ENCODE measurements around the gene PLXND1.

Gene PLXND1

GRCh38 chr3:129585949-129586657 is 20.4 kb downstream of the PLXND1 start:
- 95 to 96% methylated on average over 27 of the region's 27 CpGs for WGBS, 2 experiments
- Histone ChIP-seq H3K27ac (ENCODE audit: insufficient read depth, low read depth, low read length, poor library complexity, severe bottlenecking) (no peak overlapping the region), H3K4me1 (ENCODE audit: control insufficient read depth, insufficient read depth, low read length) (peaks cover 14% of the 10 kb centered on the region), H3K36me3 (ENCODE audit: control insufficient read depth, insufficient read depth, low read length) (no peaks in the 10 kb centered on the region), H3K4me3 (ENCODE audit: insufficient read depth, low read depth, low read length) (no peak overlapping the region), H3K27me3 (ENCODE audit: control insufficient read depth, insufficient read depth, low read length, poor library complexity, severe bottlenecking) (no peaks in the 10 kb centered on the region), H3K9me3 (ENCODE audit: control insufficient read depth, low read length) (no peaks in the 10 kb centered on the region)

DNA sequence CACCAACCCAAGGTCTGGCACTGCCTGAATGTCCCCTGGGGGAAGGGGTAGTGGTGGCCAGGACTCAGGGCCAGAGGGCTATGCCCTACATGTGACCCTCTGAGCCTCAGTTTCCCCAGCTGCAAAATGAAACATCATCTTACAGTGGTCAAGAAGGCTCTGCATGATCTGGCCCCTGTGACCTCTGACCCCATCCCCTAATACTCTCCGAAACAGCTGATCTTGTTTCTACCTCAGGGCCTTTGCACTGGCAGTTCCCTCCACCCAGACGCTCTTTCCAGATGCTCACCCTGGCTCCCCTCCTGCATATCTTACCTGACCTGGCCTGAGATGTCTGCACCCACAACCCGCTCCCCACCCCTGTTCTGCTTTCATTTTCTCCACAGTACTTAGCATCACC is 21.8 kb downstream of the PLXND1 start:
- WGBS, 2 experiments, result 90 to 96% methylated on average over 3 of the region's 3 CpGs

GRCh38 chr3:129583289-129583688 is 23.2 kb downstream of the PLXND1 start:
- Histone ChIP-seq H3K4me3 (ENCODE audit: insufficient read depth, low read depth, low read length) (no peak overlapping the region), H3K4me1 (ENCODE audit: control insufficient read depth, insufficient read depth, low read length) (peaks cover 7% of the 10 kb centered on the region), H3K27ac (ENCODE audit: insufficient read depth, low read depth, low read length, poor library complexity, severe bottlenecking) (no peak overlapping the region), H3K27me3 (ENCODE audit: control insufficient read depth, insufficient read depth, low read length, poor library complexity, severe bottlenecking) (no peaks in the 10 kb centered on the region), H3K36me3 (ENCODE audit: control insufficient read depth, insufficient read depth, low read length) (no peaks in the 10 kb centered on the region), H3K9me3 (ENCODE audit: control insufficient read depth, low read length) (no peaks in the 10 kb centered on the region)
- 94% methylated on average over 9 of the region's 9 CpGs for WGBS, 2 experiments

More for the DNA sequence above, 21.8 kb downstream of the PLXND1 start:
- Histone ChIP-seq H3K4me1 (ENCODE audit: control insufficient read depth, insufficient read depth, low read length) (peaks cover 7% of the 10 kb centered on the region), H3K27me3 (ENCODE audit: control insufficient read depth, insufficient read depth, low read length, poor library complexity, severe bottlenecking) (no peaks in the 10 kb centered on the region), H3K36me3 (ENCODE audit: control insufficient read depth, insufficient read depth, low read length) (no peaks in the 10 kb centered on the region), H3K4me3 (ENCODE audit: insufficient read depth, low read depth, low read length) (no peak overlapping the region), H3K9me3 (ENCODE audit: control insufficient read depth, low read length) (no peaks in the 10 kb centered on the region), H3K27ac (ENCODE audit: insufficient read depth, low read depth, low read length, poor library complexity, severe bottlenecking) (no peak overlapping the region)

DNA sequence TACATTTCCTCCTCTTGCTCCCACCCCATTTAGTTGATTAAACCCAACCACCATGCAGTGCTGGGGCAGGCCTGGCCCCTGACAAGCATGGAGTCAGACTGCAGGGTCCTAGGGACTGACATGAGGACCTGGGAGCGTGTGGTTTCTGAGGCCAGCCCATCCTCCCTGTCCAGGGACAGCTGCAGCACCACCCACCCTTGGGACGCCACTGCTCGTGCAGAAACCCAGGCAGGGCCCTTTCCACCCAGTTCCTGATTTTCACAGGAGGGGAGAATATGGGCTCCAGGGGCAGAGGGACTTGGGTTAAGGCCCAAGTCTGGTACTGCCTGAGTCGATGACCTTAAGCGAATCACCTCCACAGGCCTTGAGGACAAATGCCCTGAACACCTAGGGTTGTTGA is 23.7 kb downstream of the PLXND1 start:
- WGBS, 2 experiments, result 94 to 96% methylated on average over 5 of the region's 5 CpGs
- no peaks in the 10 kb centered on the region for H3K9me3 ChIP-seq (ENCODE audit: control insufficient read depth, low read length)
- H3K4me3 ChIP-seq (ENCODE audit: insufficient read depth, low read depth, low read length), result no peak overlapping the region
- peaks cover 7% of the 10 kb centered on the region for H3K4me1 ChIP-seq (ENCODE audit: control insufficient read depth, insufficient read depth, low read length)
- H3K36me3 ChIP-seq (ENCODE audit: control insufficient read depth, insufficient read depth, low read length), result no peaks in the 10 kb centered on the region
- no peak overlapping the region for H3K27ac ChIP-seq (ENCODE audit: insufficient read depth, low read depth, low read length, poor library complexity, severe bottlenecking)
- H3K27me3 ChIP-seq (ENCODE audit: control insufficient read depth, insufficient read depth, low read length, poor library complexity, severe bottlenecking), result no peaks in the 10 kb centered on the region

GRCh38 chr3:129581623-129582022 is 24.9 kb downstream of the PLXND1 start:
- WGBS, 2 experiments, result 92 to 93% methylated on average over 8 of the region's 8 CpGs
- H3K4me1 ChIP-seq (ENCODE audit: control insufficient read depth, insufficient read depth, low read length), result peaks cover 8% of the 10 kb centered on the region
- H3K27me3 ChIP-seq (ENCODE audit: control insufficient read depth, insufficient read depth, low read length, poor library complexity, severe bottlenecking), result no peaks in the 10 kb centered on the region
- no peaks in the 10 kb centered on the region for H3K9me3 ChIP-seq (ENCODE audit: control insufficient read depth, low read length)
- H3K36me3 ChIP-seq (ENCODE audit: control insufficient read depth, insufficient read depth, low read length), result no peaks in the 10 kb centered on the region
- H3K4me3 ChIP-seq (ENCODE audit: insufficient read depth, low read depth, low read length), result no peak overlapping the region
- H3K27ac ChIP-seq (ENCODE audit: insufficient read depth, low read depth, low read length, poor library complexity, severe bottlenecking), result no peak overlapping the region

DNA sequence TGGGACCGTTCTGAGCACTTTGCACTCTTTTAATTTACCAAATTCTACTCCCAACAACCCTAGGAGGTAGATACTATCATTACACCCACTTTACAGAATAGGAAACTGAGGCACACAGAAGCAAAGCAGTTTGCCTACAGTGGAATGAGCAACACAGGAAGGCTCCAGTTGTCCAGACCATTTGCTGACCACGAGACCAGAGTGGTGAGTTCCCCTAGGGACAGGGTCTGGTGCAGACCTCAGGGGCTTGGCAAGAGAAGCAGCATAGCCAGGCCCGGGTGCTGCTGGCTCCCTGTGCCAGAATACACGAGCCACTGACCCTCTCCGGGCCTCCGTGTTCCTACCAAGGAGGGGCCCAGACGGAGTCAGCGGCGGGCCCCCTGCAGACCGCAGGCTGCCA is 26.5 kb downstream of the PLXND1 start:
- Histone ChIP-seq H3K27me3 (ENCODE audit: control insufficient read depth, insufficient read depth, low read length, poor library complexity, severe bottlenecking) (no peaks in the 10 kb centered on the region), H3K4me1 (ENCODE audit: control insufficient read depth, insufficient read depth, low read length) (peaks cover 22% of the 10 kb centered on the region), H3K4me3 (ENCODE audit: insufficient read depth, low read depth, low read length) (no peak overlapping the region), H3K36me3 (ENCODE audit: control insufficient read depth, insufficient read depth, low read length) (no peaks in the 10 kb centered on the region), H3K27ac (ENCODE audit: insufficient read depth, low read depth, low read length, poor library complexity, severe bottlenecking) (no peak overlapping the region), H3K9me3 (ENCODE audit: control insufficient read depth, low read length) (no peaks in the 10 kb centered on the region)
- 94% methylated on average over 10 of the region's 10 CpGs for WGBS, 2 experiments

- Histone ChIP-seq H3K4me3 (ENCODE audit: insufficient read depth, low read depth, low read length) (no peak overlapping the region), H3K9me3 (ENCODE audit: control insufficient read depth, low read length) (no peaks in the 10 kb centered on the region), H3K4me1 (ENCODE audit: control insufficient read depth, insufficient read depth, low read length) (peaks cover 22% of the 10 kb centered on the region), H3K27ac (ENCODE audit: insufficient read depth, low read depth, low read length, poor library complexity, severe bottlenecking) (no peak overlapping the region), H3K27me3 (ENCODE audit: control insufficient read depth, insufficient read depth, low read length, poor library complexity, severe bottlenecking) (no peaks in the 10 kb centered on the region), H3K36me3 (ENCODE audit: control insufficient read depth, insufficient read depth, low read length) (no peaks in the 10 kb centered on the region)
- WGBS, 2 experiments, result 94% methylated on average over 21 of the region's 21 CpGs
Observed at GRCh38 chr3:129577925-129578786, 28.3 kb downstream of the PLXND1 start.

GRCh38 chr3:129577366-129577765 is 29.1 kb downstream of the PLXND1 start:
- H3K36me3 ChIP-seq (ENCODE audit: control insufficient read depth, insufficient read depth, low read length), result no peaks in the 10 kb centered on the region
- no peaks in the 10 kb centered on the region for H3K9me3 ChIP-seq (ENCODE audit: control insufficient read depth, low read length)
- H3K4me1 ChIP-seq (ENCODE audit: control insufficient read depth, insufficient read depth, low read length), result peaks cover 20% of the 10 kb centered on the region
- no peak overlapping the region for H3K4me3 ChIP-seq (ENCODE audit: insufficient read depth, low read depth, low read length)
- H3K27me3 ChIP-seq (ENCODE audit: control insufficient read depth, insufficient read depth, low read length, poor library complexity, severe bottlenecking), result no peaks in the 10 kb centered on the region
- H3K27ac ChIP-seq (ENCODE audit: insufficient read depth, low read depth, low read length, poor library complexity, severe bottlenecking), result no peak overlapping the region
- WGBS, 2 experiments, result 92 to 94% methylated on average over 17 of the region's 17 CpGs

GRCh38 chr3:129576514-129577352 is 29.7 kb downstream of the PLXND1 start:
- Histone ChIP-seq H3K4me1 (ENCODE audit: control insufficient read depth, insufficient read depth, low read length) (peaks cover 15% of the 10 kb centered on the region), H3K9me3 (ENCODE audit: control insufficient read depth, low read length) (no peaks in the 10 kb centered on the region), H3K27ac (ENCODE audit: insufficient read depth, low read depth, low read length, poor library complexity, severe bottlenecking) (no peak overlapping the region), H3K27me3 (ENCODE audit: control insufficient read depth, insufficient read depth, low read length, poor library complexity, severe bottlenecking) (no peaks in the 10 kb centered on the region), H3K4me3 (ENCODE audit: insufficient read depth, low read depth, low read length) (no peak overlapping the region), H3K36me3 (ENCODE audit: control insufficient read depth, insufficient read depth, low read length) (no peaks in the 10 kb centered on the region)
- WGBS, 2 experiments, result 91 to 94% methylated on average over 18 of the region's 18 CpGs

DNA sequence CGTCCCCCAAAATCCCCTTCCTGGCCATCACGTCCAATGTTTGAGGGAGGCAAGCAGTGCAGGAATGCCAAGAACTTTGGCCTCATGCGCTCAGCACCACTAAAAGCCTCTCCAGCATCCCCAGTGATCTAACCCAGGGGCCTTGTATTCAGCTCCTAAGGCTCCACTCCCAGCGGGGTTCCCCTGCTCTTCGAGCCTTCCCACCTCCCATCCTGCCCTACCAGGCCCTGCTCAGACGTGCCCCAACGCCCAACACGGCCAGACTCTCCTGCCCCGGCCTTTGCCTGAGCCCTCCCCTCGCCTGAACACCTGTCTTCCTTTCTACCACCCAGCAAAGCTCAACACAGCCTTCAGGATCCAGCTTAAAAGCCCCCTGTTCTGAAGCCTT is 30.5 kb downstream of the PLXND1 start:
- no peak overlapping the region for H3K4me3 ChIP-seq (ENCODE audit: insufficient read depth, low read depth, low read length)
- 57 to 60% methylated on average over 10 of the region's 10 CpGs for WGBS, 2 experiments
- no peak overlapping the region for H3K27ac ChIP-seq (ENCODE audit: insufficient read depth, low read depth, low read length, poor library complexity, severe bottlenecking)
- H3K36me3 ChIP-seq (ENCODE audit: control insufficient read depth, insufficient read depth, low read length), result no peaks in the 10 kb centered on the region
- no peaks in the 10 kb centered on the region for H3K27me3 ChIP-seq (ENCODE audit: control insufficient read depth, insufficient read depth, low read length, poor library complexity, severe bottlenecking)
- peaks cover 15% of the 10 kb centered on the region for H3K4me1 ChIP-seq (ENCODE audit: control insufficient read depth, insufficient read depth, low read length)
- H3K9me3 ChIP-seq (ENCODE audit: control insufficient read depth, low read length), result no peaks in the 10 kb centered on the region
